B cell (primary cell): ENCODE data around the gene ACIN1. TPM values are rescaled to one million over a fixed set of nuclear protein-coding genes. Genes with fewer than 3 reads are reported as not detected.

Experiments used
- ATAC-seq: fragments of 200-7000 bp; cut with Tn5 transposase; one replicate; pipeline ENCODE4 v1.10.0; 2021; ENCODE audit warnings: low read depth, mild to moderate bottlenecking, moderate number of reproducible peaks, moderate library complexity
- CTCF ChIA-PET: fragments of 350-600 bp; sonication (Branson Sonifier 250); formaldehyde crosslinking; loops from one replicate; lab custom pipeline; 2021; ENCODE audit warnings: antibody characterized with exemption, inconsistent platforms; lab: Charles Lee
- POLR2A ChIA-PET: fragments of 350-600 bp; sonication (Branson Sonifier 250); formaldehyde crosslinking; loops from one replicate; lab custom pipeline; 2021; ENCODE audit warnings: antibody characterized with exemption; lab: Charles Lee
- DNase-seq: peaks from one replicate; pipeline ENCODE4 v3.0.0; 2013
- H2AFZ ChIP-seq: 2 replicates; pipeline ENCODE4 v1.6.1; 2012; ENCODE audit warnings: mild to moderate bottlenecking, low read depth, low read length; ENCODE audit not compliant: insufficient read depth, poor library complexity, severe bottlenecking
- H3K27ac ChIP-seq, 2 donors: 1 replicate in 1 of 2; 2 replicates in 1 of 2; pipeline ENCODE4 v1.5.1; 2012 to 2013; ENCODE audit warnings: low read length in 2 of 2, mild to moderate bottlenecking in 2 of 2, moderate library complexity in 1 of 2
- H3K27me3 ChIP-seq, 4 experiments: fragments of 200-600 bp in 1 of 4; sonication (generic) in 1 of 4; replicated peaks in 1 of 4; 1 replicate in 2 of 4; 2 replicates in 2 of 4; pipeline versions ENCODE4 v1.6.1 to v1.7.0; 2013 to 2016; ENCODE audit warnings: low read length in 3 of 4, mild to moderate bottlenecking in 2 of 4, mixed read lengths in 1 of 4, moderate library complexity in 1 of 4; ENCODE audit not compliant: insufficient read depth in 4 of 4, control insufficient read depth in 3 of 4; ENCODE audit errors: control extremely low read depth in 1 of 4
- H3K36me3 ChIP-seq, 2 experiments: replicated peaks in 1 of 2; 1 replicate in 1 of 2; 2 replicates in 1 of 2; pipeline versions ENCODE4 v1.6.1 to v1.7.1; 2013; ENCODE audit warnings: low read length in 1 of 2; ENCODE audit not compliant: insufficient read depth in 2 of 2, control insufficient read depth in 1 of 2; ENCODE audit errors: control extremely low read depth in 1 of 2, extremely low read depth in 1 of 2
- H3K4me1 ChIP-seq, 2 donors: fragments of 200-600 bp in 1 of 2; sonication (generic) in 1 of 2; 1 replicate in 1 of 2; 2 replicates in 1 of 2; pipeline versions ENCODE4 v1.5.1 to v1.6.1; 2013 to 2017; ENCODE audit warnings: low read length in 2 of 2; ENCODE audit not compliant: control insufficient read depth in 2 of 2, insufficient read depth in 2 of 2
- H3K4me2 ChIP-seq: replicated peaks from 2 replicates; pipeline ENCODE3; 2012; ENCODE audit warnings: mild to moderate bottlenecking, low read depth, low read length; ENCODE audit not compliant: poor library complexity, severe bottlenecking
- H3K4me3 ChIP-seq, 5 experiments: fragments of 200-600 bp in 1 of 5; sonication (generic) in 1 of 5; 1 replicate in 3 of 5; 2 replicates in 2 of 5; pipeline versions ENCODE4 v1.5.1 to v1.7.0; 2011 to 2016; ENCODE audit warnings: low read length in 4 of 5, mild to moderate bottlenecking in 4 of 5, low read depth in 2 of 5, control low read depth in 1 of 5, moderate library complexity in 1 of 5; ENCODE audit not compliant: insufficient read depth in 1 of 5; ENCODE audit errors: control extremely low read depth in 1 of 5, extremely low read depth in 1 of 5
- H3K79me2 ChIP-seq: fragments of 200-600 bp; sonication (generic); one replicate; pipeline ENCODE4 v1.6.0; 2016; ENCODE audit warnings: low read length; ENCODE audit not compliant: control insufficient read depth, insufficient read depth
- H3K9ac ChIP-seq: fragments of 200-600 bp; sonication (generic); 2 replicates; pipeline ENCODE4 v1.6.1; 2017; ENCODE audit warnings: mild to moderate bottlenecking, low read length, moderate library complexity
- H3K9me3 ChIP-seq, 3 donors: one replicate each; pipeline versions ENCODE4 v1.6.1 to v1.7.1; 2013; ENCODE audit warnings: low read length in 2 of 3; ENCODE audit not compliant: control insufficient read depth in 2 of 3, insufficient read depth in 1 of 3; ENCODE audit errors: control extremely low read depth in 1 of 3
- H4K20me1 ChIP-seq: 2 replicates; pipeline ENCODE4 v1.6.0; 2012; ENCODE audit warnings: mild to moderate bottlenecking, low read length; ENCODE audit not compliant: insufficient read depth, control insufficient read depth, poor library complexity, severe bottlenecking
- H3K27ac Mint-ChIP-seq: one replicate; pipeline ENCODE4 v1.8.0; 2021; ENCODE audit warnings: mixed read lengths
- H3K27me3 Mint-ChIP-seq: one replicate; pipeline ENCODE4 v1.8.0; 2021; ENCODE audit warnings: mixed read lengths
- H3K4me1 Mint-ChIP-seq: one replicate; pipeline ENCODE4 v1.8.0; 2021; ENCODE audit warnings: mixed read lengths
- H3K4me3 Mint-ChIP-seq: one replicate; pipeline ENCODE4 v1.8.0; 2021; ENCODE audit warnings: mixed read lengths
- H3K9me3 Mint-ChIP-seq: one replicate; pipeline ENCODE4 v1.8.0; 2022; ENCODE audit warnings: mixed read lengths; ENCODE audit not compliant: insufficient read depth
- CTCF ChIP-seq: fragments of 200-600 bp; IDR thresholded peaks from one replicate; pipeline ENCODE4 v1.8.0; 2022; ENCODE audit warnings: antibody characterized with exemption, mild to moderate bottlenecking
- EZH2 ChIP-seq: IDR thresholded peaks from 2 replicates; pipeline ENCODE4 v1.6.1; 2012; ENCODE audit warnings: borderline replicate concordance, low read depth, mild to moderate bottlenecking, moderate library complexity, low read length; ENCODE audit not compliant: insufficient read depth, poor library complexity, severe bottlenecking
- WGBS: methylation state at CpG from one replicate; pipeline ENCODE4 v1.1.5; 2013; ENCODE audit warnings: missing lambda C conversion rate; ENCODE audit not compliant: insufficient coverage; 5-methylcytosine and 5-hydroxymethylcytosine counted together
- intact Hi-C: fragments of 100-400 bp; cut with micrococcal nuclease; formaldehyde crosslinking; loops from one replicate; pipeline ENCODE4 v1.10.0; 2022
- polyA plus RNA-seq: library from polyadenylated mRNA; depleted of rRNA; stranded (reverse); fragments of >200 nt; gene quantifications from 2 replicates; pipeline ENCODE4 v1.2.3, GENCODE V29; 2012
- total RNA-seq, 2 donors: library from RNA; stranded (reverse); fragments of 120-200 nt in 1 of 2; gene quantifications; 1 replicate in 1 of 2; 2 replicates in 1 of 2; pipeline versions ENCODE4 v1.2.3 to v1.2.4, GENCODE V29; 2013 to 2022

ACIN1 gene
- total and polyA plus RNA-seq, 2 donors (not counting 1 experiment from before 2014, with no cell fraction given) = 178 to 359 TPM

- Histone ChIP-seq H3K9ac (peak overlapping the region; percentile 65), H2AFZ (peak overlapping the region; percentile 63), H3K4me2 (peak overlapping the region; percentile 75), H3K36me3 (peaks cover 7 to 62% of the 10 kb centered on the region in 2 experiments), H3K4me1 (peaks cover 21 to 41% of the 10 kb centered on the region in 2 donors), H3K9me3 (no peaks in the 10 kb centered on the region), H3K4me3 (peak overlapping the region; percentile 53 to 73 (median 65)), H3K27ac (peak overlapping the region; percentile 51 to 76), H4K20me1 (peaks cover 43% of the 10 kb centered on the region), H3K79me2 (peaks cover 36% of the 10 kb centered on the region), H3K27me3 (no peaks in the 10 kb centered on the region)
- Mint-ChIP-seq H3K4me3 (peak overlapping the region; percentile 98), H3K4me1 (peaks cover 40% of the 10 kb centered on the region), H3K27me3 (no peaks in the 10 kb centered on the region), H3K9me3 (no peaks in the 10 kb centered on the region), H3K27ac (peak overlapping the region; percentile 92)
- DNase-seq = peak; percentile 76
- ATAC-seq = peak; percentile 81
- TF ChIP-seq EZH2 (no peak), CTCF (no peak)
- intact Hi-C loops = no loop called here
- ChIA-PET POLR2A (interaction anchor here (0.6 to 0.9 kb wide), 3 partner anchors 14 to 836 kb away, joined by 3 to 5 read pairs (median 4); partner anchors contain the start of gene CDH24), CTCF (interaction anchor here (0.6 to 4.6 kb wide), 16 partner anchors 9 to 567 kb away, joined by 3 to 34 read pairs (median 6); partner anchors contain the start of genes ACIN1, AJUBA, C14orf119 and CDH24)
- 0% methylated on average over 12 of the region's 14 CpGs for WGBS
Measured at GRCh38 chr14:23071244-23071920, 23.6 kb downstream of the ACIN1 start.
